Measurements from ENCODE around the gene ANKRD66. TPM values are rescaled to one million over a fixed set of nuclear protein-coding genes. Genes with fewer than 3 reads are reported as not detected.
A peak's percentile ranks its signal among the peaks of the same experiment; 100 is the strongest.

Gene ANKRD66
- polyA plus RNA-seq, 1 donor (not counting 4 experiments of a cell fraction or from before 2014, with no cell fraction given): not detected

DNA sequence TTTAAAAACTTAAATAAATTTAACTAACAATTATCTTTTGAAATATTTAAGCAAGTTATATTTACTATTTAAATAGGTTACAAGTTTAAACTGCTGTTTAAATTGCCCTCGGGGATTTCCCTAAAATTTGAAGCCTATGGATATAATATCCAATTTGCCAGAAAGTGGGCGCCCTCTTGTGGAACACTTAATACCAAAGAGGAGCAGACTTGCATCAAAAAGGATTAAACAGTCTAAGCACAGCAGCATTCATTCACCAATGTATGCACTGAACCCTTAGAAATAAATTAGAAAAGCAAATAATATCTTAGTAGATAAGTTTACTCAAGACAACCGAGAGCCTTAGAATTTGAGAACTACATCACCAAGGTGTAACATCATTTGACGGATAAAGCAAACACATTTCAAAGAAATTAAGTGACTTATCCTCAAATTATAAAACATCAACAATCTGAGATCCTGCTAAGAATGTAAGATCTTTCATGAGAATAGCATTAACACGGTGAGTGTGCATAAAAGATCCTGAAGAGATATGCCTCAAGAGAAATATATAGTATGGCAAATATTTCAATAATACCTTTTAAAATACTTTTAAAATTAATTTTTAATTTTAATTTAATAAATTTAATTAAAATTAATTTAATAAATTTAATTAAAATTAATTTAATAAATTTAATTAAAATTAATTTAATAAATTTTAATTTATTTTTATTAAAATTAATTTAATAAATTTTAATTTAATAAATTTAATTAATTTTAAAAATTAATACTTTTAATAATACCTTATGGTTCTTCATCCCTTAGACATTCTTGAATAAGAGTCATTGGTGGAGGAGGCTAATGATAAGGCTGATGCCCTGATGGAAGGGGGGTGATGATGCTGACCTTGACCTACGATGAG is 35.0 kb downstream of the ANKRD66 start:
- H2AFZ ChIP-seq (ENCODE audit: control insufficient read depth, low read length): no peak overlapping the region
- no peak for FAIRE-seq
- dilution Hi-C loops (cut with MboI; ENCODE audit: extremely low pct_ligation_motif_present, low sequenced_read_pairs): no loop called here

DNA sequence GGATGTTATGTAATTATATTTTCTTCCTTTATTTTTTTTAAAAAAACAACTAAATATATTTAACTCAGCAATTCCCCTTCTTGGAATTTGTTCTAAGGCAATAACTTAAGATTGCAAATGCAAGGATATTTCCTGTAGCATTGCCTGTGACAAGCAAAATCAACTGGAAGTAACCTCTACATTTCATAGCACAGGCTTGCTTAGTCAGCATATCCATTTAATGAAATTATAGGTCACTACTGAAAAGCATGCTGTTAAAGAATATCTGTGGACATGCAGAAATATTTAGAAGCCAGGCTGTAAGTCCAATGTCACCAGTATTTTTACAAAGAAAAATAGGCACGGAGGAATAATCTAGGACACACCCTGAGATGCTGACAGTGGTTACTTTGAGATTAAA is 37.8 kb downstream of the ANKRD66 start:
- H4K20me1 ChIP-seq (ENCODE audit: control insufficient read depth, extremely low read depth, insufficient read depth, low read length): no peaks in the 10 kb centered on the region

More for the DNA sequence above, 35.0 kb downstream of the ANKRD66 start:
- no peaks in the 10 kb centered on the region for H3K9me3 ChIP-seq (ENCODE audit: control insufficient read depth, low read depth, low read length)
- H3K79me2 ChIP-seq (ENCODE audit: control insufficient read depth, insufficient read depth, low read length): no peaks in the 10 kb centered on the region
- no peak overlapping the region for H3K4me3 ChIP-seq (ENCODE audit: control insufficient read depth in 2 of 3, extremely low read depth in 1 of 3, insufficient read depth in 2 of 3, low read depth in 1 of 3, low read length in 3 of 3)
- no peaks in the 10 kb centered on the region for H3K9me1 ChIP-seq (ENCODE audit: control insufficient read depth, extremely low read depth, insufficient read depth, low read length)
- H3K4me2 ChIP-seq (ENCODE audit: control insufficient read depth, extremely low read depth, insufficient read depth, low read depth, low read length): no peak overlapping the region
- TF ChIP-seq EZH2 (IDR thresholded peaks at IDR 0.05; ENCODE audit: low read length): no peak
- TF ChIP-seq, protein P1, sequence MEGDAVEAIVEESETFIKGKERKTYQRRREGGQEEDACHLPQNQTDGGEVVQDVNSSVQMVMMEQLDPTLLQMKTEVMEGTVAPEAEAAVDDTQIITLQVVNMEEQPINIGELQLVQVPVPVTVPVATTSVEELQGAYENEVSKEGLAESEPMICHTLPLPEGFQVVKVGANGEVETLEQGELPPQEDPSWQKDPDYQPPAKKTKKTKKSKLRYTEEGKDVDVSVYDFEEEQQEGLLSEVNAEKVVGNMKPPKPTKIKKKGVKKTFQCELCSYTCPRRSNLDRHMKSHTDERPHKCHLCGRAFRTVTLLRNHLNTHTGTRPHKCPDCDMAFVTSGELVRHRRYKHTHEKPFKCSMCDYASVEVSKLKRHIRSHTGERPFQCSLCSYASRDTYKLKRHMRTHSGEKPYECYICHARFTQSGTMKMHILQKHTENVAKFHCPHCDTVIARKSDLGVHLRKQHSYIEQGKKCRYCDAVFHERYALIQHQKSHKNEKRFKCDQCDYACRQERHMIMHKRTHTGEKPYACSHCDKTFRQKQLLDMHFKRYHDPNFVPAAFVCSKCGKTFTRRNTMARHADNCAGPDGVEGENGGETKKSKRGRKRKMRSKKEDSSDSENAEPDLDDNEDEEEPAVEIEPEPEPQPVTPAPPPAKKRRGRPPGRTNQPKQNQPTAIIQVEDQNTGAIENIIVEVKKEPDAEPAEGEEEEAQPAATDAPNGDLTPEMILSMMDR (optimal IDR thresholded peaks at IDR 0.05 in 1 of 3, IDR thresholded peaks at IDR 0.05 in 1 of 3, conservative IDR thresholded peaks at IDR 0.05 in 1 of 3; ENCODE audit: extremely low read depth in 1 of 3, insufficient read depth in 2 of 3, low read length in 3 of 3): peak; percentile 30 to 56 (median 51)
- no peaks in the 10 kb centered on the region for H3K36me3 ChIP-seq (ENCODE audit: control insufficient read depth in 2 of 2, extremely low read depth in 1 of 2, insufficient read depth in 2 of 2, low read length in 2 of 2)
- H3K27me3 ChIP-seq (ENCODE audit: control insufficient read depth, extremely low read depth, insufficient read depth, low read length): no peaks in the 10 kb centered on the region
- DNase-seq (ENCODE audit: low read depth, low spot score): peak; percentile 21
- no peaks in the 10 kb centered on the region for H4K20me1 ChIP-seq (ENCODE audit: control insufficient read depth, extremely low read depth, insufficient read depth, low read length)
- H3K27ac ChIP-seq (ENCODE audit: control insufficient read depth, insufficient read depth, low read length): no peak overlapping the region
- no peak overlapping the region for H3K9ac ChIP-seq (ENCODE audit: control insufficient read depth, extremely low read depth, insufficient read depth, low read length)
- no peaks in the 10 kb centered on the region for H3K4me1 ChIP-seq (ENCODE audit: control insufficient read depth, extremely low read depth, insufficient read depth, low read length)

More for the DNA sequence above, 37.8 kb downstream of the ANKRD66 start:
- no peaks in the 10 kb centered on the region for H3K9me3 ChIP-seq (ENCODE audit: control insufficient read depth, low read depth, low read length)
- no peak overlapping the region for H3K27ac ChIP-seq (ENCODE audit: control insufficient read depth, insufficient read depth, low read length)
- FAIRE-seq (no peak), DNase-seq (ENCODE audit: low read depth, low spot score) (no peak)
- H3K4me3 ChIP-seq (ENCODE audit: control insufficient read depth in 2 of 3, extremely low read depth in 1 of 3, insufficient read depth in 2 of 3, low read depth in 1 of 3, low read length in 3 of 3): no peak overlapping the region
- no peak overlapping the region for H3K9ac ChIP-seq (ENCODE audit: control insufficient read depth, extremely low read depth, insufficient read depth, low read length)
- dilution Hi-C loops (cut with MboI; ENCODE audit: extremely low pct_ligation_motif_present, low sequenced_read_pairs): no loop called here
- no peaks in the 10 kb centered on the region for H3K36me3 ChIP-seq (ENCODE audit: control insufficient read depth in 2 of 2, extremely low read depth in 1 of 2, insufficient read depth in 2 of 2, low read length in 2 of 2)
- no peaks in the 10 kb centered on the region for H3K4me1 ChIP-seq (ENCODE audit: control insufficient read depth, extremely low read depth, insufficient read depth, low read length)
- no peak overlapping the region for H3K4me2 ChIP-seq (ENCODE audit: control insufficient read depth, extremely low read depth, insufficient read depth, low read depth, low read length)
- no peaks in the 10 kb centered on the region for H3K9me1 ChIP-seq (ENCODE audit: control insufficient read depth, extremely low read depth, insufficient read depth, low read length)
- H3K27me3 ChIP-seq (ENCODE audit: control insufficient read depth, extremely low read depth, insufficient read depth, low read length): no peaks in the 10 kb centered on the region
- H3K79me2 ChIP-seq (ENCODE audit: control insufficient read depth, insufficient read depth, low read length): no peaks in the 10 kb centered on the region
- no peak for TF ChIP-seq EZH2 (IDR thresholded peaks at IDR 0.05; ENCODE audit: low read length)
- TF ChIP-seq, protein P1 (optimal IDR thresholded peaks at IDR 0.05 in 1 of 3, IDR thresholded peaks at IDR 0.05 in 1 of 3, conservative IDR thresholded peaks at IDR 0.05 in 1 of 3; ENCODE audit: extremely low read depth in 1 of 3, insufficient read depth in 2 of 3, low read length in 3 of 3): no peak
- H2AFZ ChIP-seq (ENCODE audit: control insufficient read depth, low read length): no peak overlapping the region

All from keratinocyte (primary cell).